Osteoblast (primary cell): Measurements from ENCODE around the gene ITGA2. TPM values are rescaled to one million over a fixed set of nuclear protein-coding genes. Genes with fewer than 3 reads are reported as not detected.
A peak's percentile ranks its signal among the peaks of the same experiment; 100 is the strongest.

Experiments
- DNase-seq: peaks from one replicate; pipeline ENCODE4 v3.0.0; 2011; ENCODE audit warnings: low spot score, mixed read lengths; ENCODE audit not compliant: insufficient read length; ENCODE audit errors: missing footprints
- H2AFZ ChIP-seq: 2 replicates; pipeline ENCODE4 v1.6.0; 2011; ENCODE audit warnings: mild to moderate bottlenecking, low read length
- H3K27ac ChIP-seq: 2 replicates; pipeline ENCODE4 v1.5.1; 2011; ENCODE audit warnings: mild to moderate bottlenecking, low read depth, low read length, moderate library complexity
- H3K27me3 ChIP-seq: 2 replicates; pipeline ENCODE4 v1.6.0; 2012; ENCODE audit warnings: mild to moderate bottlenecking, control low read depth, inconsistent platforms, low read length, moderate library complexity; ENCODE audit not compliant: insufficient read depth
- H3K36me3 ChIP-seq: 2 replicates; pipeline ENCODE4 v1.5.1; 2011; ENCODE audit warnings: mild to moderate bottlenecking, low read length, control low read depth, moderate library complexity; ENCODE audit not compliant: insufficient read depth
- H3K4me1 ChIP-seq: 2 replicates; pipeline ENCODE4 v1.5.1; 2011; ENCODE audit warnings: mild to moderate bottlenecking, low read length, control low read depth, moderate library complexity; ENCODE audit not compliant: insufficient read depth
- H3K4me2 ChIP-seq: 2 replicates; pipeline ENCODE4 v1.6.0; 2011; ENCODE audit warnings: mild to moderate bottlenecking, low read length; ENCODE audit not compliant: insufficient read depth
- H3K4me3 ChIP-seq: fragments of 200-600 bp; sonication (generic); 3 replicates; pipeline ENCODE4 v1.5.1; 2012; ENCODE audit warnings: mild to moderate bottlenecking, low read length, inconsistent platforms; ENCODE audit not compliant: insufficient read depth
- H3K79me2 ChIP-seq: 2 replicates; pipeline ENCODE4 v1.6.0; 2012; ENCODE audit warnings: mild to moderate bottlenecking, low read length, control low read depth, inconsistent platforms; ENCODE audit not compliant: insufficient read depth
- H3K9me3 ChIP-seq: 2 replicates; pipeline ENCODE4 v1.5.1; 2011; ENCODE audit warnings: low read depth, low read length, control low read depth
- H4K20me1 ChIP-seq: 2 replicates; pipeline ENCODE4 v1.6.0; 2012; ENCODE audit warnings: mild to moderate bottlenecking, low read length, control low read depth; ENCODE audit not compliant: insufficient read depth
- CTCF ChIP-seq: IDR thresholded peaks from 2 replicates; pipeline ENCODE4 v1.5.1; 2011; ENCODE audit warnings: mild to moderate bottlenecking, low read depth, low read length, moderate library complexity; ENCODE audit errors: extremely low read depth
- total RNA-seq: library from RNA; depleted of rRNA; stranded (reverse); fragments of >200 nt; gene quantifications from 2 replicates; pipeline ENCODE4 v1.2.3, GENCODE V29; 2012

ITGA2 gene
- total RNA-seq, 1 donor, result 2.9 TPM

GRCh38 chr5:52995914-52996313 is 6.8 kb downstream of the ITGA2 start:
- H3K27ac ChIP-seq, result no peak overlapping the region
- H3K4me1 ChIP-seq, result peaks cover 11% of the 10 kb centered on the region
- H3K36me3 ChIP-seq, result peaks cover 4% of the 10 kb centered on the region
- DNase-seq, result no peak
- no peak overlapping the region for H3K4me2 ChIP-seq
- TF ChIP-seq CTCF, result no peak
- H2AFZ ChIP-seq, result no peak overlapping the region
- no peaks in the 10 kb centered on the region for H4K20me1 ChIP-seq
- no peaks in the 10 kb centered on the region for H3K9me3 ChIP-seq
- H3K4me3 ChIP-seq, result no peak overlapping the region
- no peaks in the 10 kb centered on the region for H3K27me3 ChIP-seq
- peaks cover 38% of the 10 kb centered on the region for H3K79me2 ChIP-seq

- H3K27ac ChIP-seq, result no peak overlapping the region
- H3K4me2 ChIP-seq, result no peak overlapping the region
- H3K27me3 ChIP-seq, result no peaks in the 10 kb centered on the region
- H4K20me1 ChIP-seq, result no peaks in the 10 kb centered on the region
- no peaks in the 10 kb centered on the region for H3K9me3 ChIP-seq
- peaks cover 11% of the 10 kb centered on the region for H3K4me1 ChIP-seq
- H3K4me3 ChIP-seq, result no peak overlapping the region
- no peak for TF ChIP-seq CTCF
- peaks cover 34% of the 10 kb centered on the region for H3K79me2 ChIP-seq
- DNase-seq, result no peak
- H2AFZ ChIP-seq, result no peak overlapping the region
- peaks cover 4% of the 10 kb centered on the region for H3K36me3 ChIP-seq
Observed at GRCh38 chr5:52996979-52997378, 7.8 kb downstream of the ITGA2 start.

GRCh38 chr5:52997424-52997823 is 8.3 kb downstream of the ITGA2 start:
- Histone ChIP-seq H3K9me3 (no peaks in the 10 kb centered on the region), H3K79me2 (peaks cover 31% of the 10 kb centered on the region), H2AFZ (peak overlapping the region; percentile 63), H3K4me2 (no peak overlapping the region), H3K27ac (no peak overlapping the region), H4K20me1 (no peaks in the 10 kb centered on the region), H3K4me1 (peaks cover 11% of the 10 kb centered on the region), H3K4me3 (no peak overlapping the region), H3K27me3 (no peaks in the 10 kb centered on the region), H3K36me3 (peaks cover 2% of the 10 kb centered on the region)
- DNase-seq, result no peak
- TF ChIP-seq CTCF, result no peak

- H3K27me3 ChIP-seq, result no peaks in the 10 kb centered on the region
- H3K27ac ChIP-seq, result peak overlapping the region; percentile 26
- H4K20me1 ChIP-seq, result no peaks in the 10 kb centered on the region
- peaks cover 11% of the 10 kb centered on the region for H3K4me1 ChIP-seq
- TF ChIP-seq CTCF, result no peak
- H3K36me3 ChIP-seq, result no peaks in the 10 kb centered on the region
- peaks cover 22% of the 10 kb centered on the region for H3K79me2 ChIP-seq
- H3K9me3 ChIP-seq, result no peaks in the 10 kb centered on the region
- no peak overlapping the region for H3K4me3 ChIP-seq
- no peak overlapping the region for H3K4me2 ChIP-seq
- no peak overlapping the region for H2AFZ ChIP-seq
- no peak for DNase-seq
Observed at GRCh38 chr5:52998552-52999313, 9.6 kb downstream of the ITGA2 start.
